Measurements from ENCODE around the gene MYL3. TPM values are rescaled to one million over a fixed set of nuclear protein-coding genes. Genes with fewer than 3 reads are reported as not detected.

The MYL3 gene
- total RNA-seq, 4 donors from 2014 or later, result 0.82 to 16.1 (median 1.4) TPM; not detected in 1

- TF ChIP-seq POLR2AphosphoS5 (IDR thresholded peaks at IDR 0.05) (no peak), CTCF (IDR thresholded peaks at IDR 0.05) (no peak), EP300 (IDR thresholded peaks at IDR 0.05; ENCODE audit: low read depth) (no peak), POLR2A (IDR thresholded peaks at IDR 0.05) (no peak)
- no peaks in the 10 kb centered on the region for H3K36me3 ChIP-seq
- peaks cover 0 to 17% (median 15%) of the 10 kb centered on the region in 4 donors for H3K4me1 ChIP-seq
- intact Hi-C loops (cut with DNase I; ENCODE audit: low total_unique reads) (no loop called here), in situ Hi-C loops (cut with MboI; ENCODE audit: low pct_ligation_motif_present in 1 of 4, low pct_unique_long_range_greater_than_20kb in 1 of 4, low sequenced_read_pairs in 3 of 4) (no loop called here)
- no peaks in the 10 kb centered on the region for H3K9me3 ChIP-seq
- no peak overlapping the region for H3K4me3 ChIP-seq
- DNase-seq, result no peak
- H3K27ac ChIP-seq, result no peak overlapping the region
- H3K27me3 ChIP-seq, result peaks cover 30% of the 10 kb centered on the region
- WGBS, 2 donors (ENCODE audit: low coverage in 1 of 2), result 77 to 93% methylated on average over 3 to 9 of the region's 13 CpGs
Measured at GRCh38 chr3:46888705-46889104, 25.5 kb upstream of the MYL3 start.

- Histone ChIP-seq H3K27me3 (peaks cover 30% of the 10 kb centered on the region), H3K27ac (no peak overlapping the region), H3K36me3 (no peaks in the 10 kb centered on the region), H3K9me3 (no peaks in the 10 kb centered on the region), H3K4me1 (peaks cover 0 to 23% (median 20%) of the 10 kb centered on the region in 4 donors), H3K4me3 (no peak overlapping the region)
- intact Hi-C loops (cut with DNase I; ENCODE audit: low total_unique reads) (no loop called here), in situ Hi-C loops (cut with MboI; ENCODE audit: low pct_ligation_motif_present in 1 of 4, low pct_unique_long_range_greater_than_20kb in 1 of 4, low sequenced_read_pairs in 3 of 4) (no loop called here)
- DNase-seq, result no peak
- no peak for TF ChIP-seq POLR2A (IDR thresholded peaks at IDR 0.05)
- no peak for TF ChIP-seq CTCF (IDR thresholded peaks at IDR 0.05)
- no peak for TF ChIP-seq POLR2AphosphoS5 (IDR thresholded peaks at IDR 0.05)
- WGBS, 2 donors (ENCODE audit: low coverage in 1 of 2), result 81 to 95% methylated on average over 6 to 7 of the region's 7 CpGs
Measured at GRCh38 chr3:46887980-46888494, 24.8 kb upstream of the MYL3 start.

GRCh38 chr3:46885612-46886011 lies 22.4 kb upstream of the MYL3 start:
- TF ChIP-seq CTCF (IDR thresholded peaks at IDR 0.05) (no peak), POLR2AphosphoS5 (IDR thresholded peaks at IDR 0.05) (no peak), POLR2A (IDR thresholded peaks at IDR 0.05) (no peak), EP300 (IDR thresholded peaks at IDR 0.05; ENCODE audit: low read depth) (no peak)
- Histone ChIP-seq H3K27me3 (peaks cover 49% of the 10 kb centered on the region), H3K4me1 (peaks cover 0 to 28% (median 25%) of the 10 kb centered on the region in 4 donors), H3K4me3 (no peak overlapping the region), H3K9me3 (no peaks in the 10 kb centered on the region), H3K27ac (no peak overlapping the region), H3K36me3 (no peaks in the 10 kb centered on the region)
- intact Hi-C loops (cut with DNase I; ENCODE audit: low total_unique reads) (no loop called here), in situ Hi-C loops (cut with MboI; ENCODE audit: low pct_ligation_motif_present in 1 of 4, low pct_unique_long_range_greater_than_20kb in 1 of 4, low sequenced_read_pairs in 3 of 4) (no loop called here)
- DNase-seq, result no peak
- WGBS, 2 donors (ENCODE audit: low coverage in 1 of 2), result 80 to 89% methylated on average over 1 to 3 of the region's 3 CpGs

- no peak for TF ChIP-seq EP300 (IDR thresholded peaks at IDR 0.05; ENCODE audit: low read depth)
- no peak for TF ChIP-seq POLR2AphosphoS5 (IDR thresholded peaks at IDR 0.05)
- no peak for TF ChIP-seq CTCF (IDR thresholded peaks at IDR 0.05)
- TF ChIP-seq POLR2A (IDR thresholded peaks at IDR 0.05), result no peak
- 82 to 93% methylated on average over 2 to 7 of the region's 7 CpGs for WGBS, 2 donors (ENCODE audit: low coverage in 1 of 2)
- DNase-seq, result no peak
- Histone ChIP-seq H3K27ac (no peak overlapping the region), H3K4me3 (no peak overlapping the region), H3K27me3 (peaks cover 56% of the 10 kb centered on the region), H3K4me1 (peaks cover 0 to 28% (median 25%) of the 10 kb centered on the region in 4 donors), H3K9me3 (no peaks in the 10 kb centered on the region), H3K36me3 (no peaks in the 10 kb centered on the region)
- intact Hi-C loops (cut with DNase I; ENCODE audit: low total_unique reads), result no loop called here
- in situ Hi-C loops (cut with MboI; ENCODE audit: low pct_ligation_motif_present in 1 of 4, low pct_unique_long_range_greater_than_20kb in 1 of 4, low sequenced_read_pairs in 3 of 4), result no loop called here
Measured at GRCh38 chr3:46884929-46885328, 21.7 kb upstream of the MYL3 start.
